Measurements from ENCODE around the gene NAPG. TPM values are rescaled to one million over a fixed set of nuclear protein-coding genes. Genes with fewer than 3 reads are reported as not detected.
A peak's percentile ranks its signal among the peaks of the same experiment; 100 is the strongest.

NAPG gene
- total and polyA plus RNA-seq, 10 of the 15 experiments (the other 5 are each of a cell fraction or from before 2014, with no cell fraction given): 20.5 to 34.8 (median 24.0) TPM

GRCh38 chr18:10525697-10526560 lies at the start of gene NAPG (continued):
- no peak for TF ChIP-seq ESRRA (IDR thresholded peaks at IDR 0.05; ENCODE audit: low read length)
- peak; percentile 63; the same call in 1 of the 2 replicates for TF ChIP-seq STAT1 (conservative IDR thresholded peaks at IDR 0.05)
- no peak for TF ChIP-seq NFYA (IDR thresholded peaks at IDR 0.05; ENCODE audit: borderline replicate concordance, low read depth, low read length)
- TF ChIP-seq NRF1 (conservative IDR thresholded peaks at IDR 0.05; ENCODE audit: low read depth, low read length): peak; percentile 95
- 0 out of 2 replicates have a peak, but pooled peaks have one; percentile 18 for TF ChIP-seq ZBTB33 (IDR thresholded peaks at IDR 0.05)
- no peak for TF ChIP-seq CEBPZ (IDR thresholded peaks at IDR 0.05; ENCODE audit: low read depth, low read length)
- no peak for TF ChIP-seq IRF3 (IDR thresholded peaks at IDR 0.05)
- TF ChIP-seq REST (IDR thresholded peaks at IDR 0.05; ENCODE audit: low read depth, low read length): no peak
- TF ChIP-seq TBL1XR1 (IDR thresholded peaks at IDR 0.05; ENCODE audit: low read depth, low read length): peak; percentile 59; the same call in 1 of the 2 replicates
- TF ChIP-seq ATF2 (IDR thresholded peaks at IDR 0.05; ENCODE audit: low read length): no peak
- no peak for TF ChIP-seq E2F8 (IDR thresholded peaks at IDR 0.05; ENCODE audit: low read depth, partially characterized antibody)

Measured in GM12878 (cell line).